HepG2 (cell line): Measurements from ENCODE around the gene PDIA2. TPM values are rescaled to one million over a fixed set of nuclear protein-coding genes. Genes with fewer than 3 reads are reported as not detected.

Experiments
- ATAC-seq: fragments of 200-7000 bp; cut with Tn5 transposase; 3 replicates; pipeline ENCODE4 v1.9.1; 2020; ENCODE audit warnings: mild to moderate bottlenecking, moderate library complexity
- BruUV-seq: library from RNA; stranded (reverse); fragments of 400-500 nt; replicated peaks from 2 replicates; lab custom pipeline; 2021; lab: Mats Ljungman, UMichigan
- CTCF ChIA-PET: fragments of 300-600 bp; formaldehyde crosslinking; extraction: SDS; loops from one replicate; lab custom pipeline; 2021; ENCODE audit warnings: low total read pairs, inconsistent platforms, low intra/inter-chr PET ratio; lab: Yijun Ruan, JAX
- POLR2A ChIA-PET: fragments of 350-600 bp; sonication (Branson Sonifier 250); formaldehyde crosslinking; loops from one replicate; lab custom pipeline; 2020; ENCODE audit warnings: antibody characterized with exemption, inconsistent platforms; lab: Yijun Ruan, JAX
- DNase-seq: peaks from one replicate; pipeline ENCODE4 v3.0.0-alpha.2; 2015; ENCODE audit warnings: low spot score
- FAIRE-seq: peaks from 3 replicates; lab custom pipeline; 2011; peaks lifted over from hg19 to GRCh38; lab: Jason Lieb, UNC
- H2AFZ ChIP-seq: one replicate; pipeline ENCODE4 v1.6.1; 2011; ENCODE audit warnings: low read length, inconsistent platforms
- H3K27ac ChIP-seq: fragments of 300-600 bp; 3 replicates; pipeline ENCODE4 v1.8.0; 2011; ENCODE audit warnings: mixed run types, mild to moderate bottlenecking, mixed read lengths, low read length, inconsistent platforms; ENCODE audit not compliant: insufficient read depth; ENCODE audit errors: extremely low read length
- H3K27me3 ChIP-seq, 2 experiments: fragments of 200-600 bp in 1 of 2; 2 replicates in 1 of 2; 3 replicates in 1 of 2; pipeline versions ENCODE4 v1.6.0 to v1.8.0; 2011; ENCODE audit warnings: low read length in 2 of 2, mild to moderate bottlenecking in 2 of 2, moderate library complexity in 2 of 2, inconsistent platforms in 1 of 2; ENCODE audit not compliant: insufficient read depth in 2 of 2, control insufficient read depth in 1 of 2
- H3K36me3 ChIP-seq, 2 experiments: fragments of 200-600 bp in 1 of 2; replicated peaks in 1 of 2; 2 replicates in 1 of 2; 3 replicates in 1 of 2; pipeline versions ENCODE4 v1.5.1 to v1.8.0; 2011; ENCODE audit warnings: low read length in 2 of 2, inconsistent platforms in 1 of 2; ENCODE audit not compliant: insufficient read depth in 2 of 2, control insufficient read depth in 1 of 2
- H3K4me1 ChIP-seq: 2 replicates; pipeline ENCODE4 v1.5.1; 2012; ENCODE audit warnings: low read length, inconsistent platforms; ENCODE audit not compliant: insufficient read depth
- H3K4me2 ChIP-seq: 2 replicates; pipeline ENCODE4 v1.6.0; 2011; ENCODE audit warnings: low read depth, low read length, inconsistent platforms
- H3K4me3 ChIP-seq, 3 experiments: fragments of 200-600 bp in 1 of 3; sonication (generic), shearing (Covaris generic) in 1 of 3; replicated peaks in 1 of 3; 2 replicates each; pipeline ENCODE4 v1.5.1; 2011 to 2016; ENCODE audit warnings: low read length in 3 of 3, inconsistent platforms in 2 of 3, low read depth in 2 of 3, mild to moderate bottlenecking in 2 of 3, control low read depth in 1 of 3, mixed read lengths in 1 of 3; ENCODE audit not compliant: insufficient read depth in 1 of 3
- H3K79me2 ChIP-seq: one replicate; pipeline ENCODE4 v1.6.1; 2011; ENCODE audit warnings: low read length, inconsistent platforms; ENCODE audit not compliant: insufficient read depth
- H3K9ac ChIP-seq: 2 replicates; pipeline ENCODE4 v1.6.0; 2011; ENCODE audit warnings: mild to moderate bottlenecking, low read depth, low read length, inconsistent platforms; ENCODE audit not compliant: insufficient read depth
- H3K9me3 ChIP-seq: 2 replicates; pipeline ENCODE4 v1.5.1; 2012; ENCODE audit warnings: mild to moderate bottlenecking, low read length
- H4K20me1 ChIP-seq: 2 replicates; pipeline ENCODE4 v1.6.0; 2011; ENCODE audit warnings: inconsistent platforms, mild to moderate bottlenecking, low read length, moderate library complexity; ENCODE audit not compliant: insufficient read depth
- KDM5A ChIP-seq: fragments of 200-600 bp; sonication (generic); IDR thresholded peaks from 2 replicates; pipeline ENCODE4 v1.7.0; 2018; ENCODE audit warnings: antibody characterized with exemption, mild to moderate bottlenecking, low read length, borderline replicate concordance
- POLR2A ChIP-seq, 2 experiments: IDR thresholded peaks; 2 replicates each; pipeline ENCODE4 v1.6.1; 2011; ENCODE audit warnings: low read depth in 2 of 2, low read length in 2 of 2, mild to moderate bottlenecking in 1 of 2, moderate library complexity in 1 of 2; ENCODE audit not compliant: insufficient read depth in 1 of 2
- RXRB ChIP-seq: IDR thresholded peaks from 2 replicates; pipeline ENCODE4 v1.6.1; 2016; ENCODE audit warnings: borderline replicate concordance, missing genetic modification reagents, missing compliant biosample characterization
- SMYD3 ChIP-seq: sonication (generic); formaldehyde crosslinking; IDR thresholded peaks from 2 replicates; pipeline ENCODE4 v1.8.1; 2023; ENCODE audit warnings: mild to moderate bottlenecking, missing genetic modification reagents
- ZFAT ChIP-seq: sonication (generic); formaldehyde crosslinking; conservative IDR thresholded peaks from 2 replicates; pipeline ENCODE4 v1.8.1; 2023; ENCODE audit warnings: missing genetic modification reagents, inconsistent platforms
- ZNF333 ChIP-seq: sonication (generic); formaldehyde crosslinking; IDR thresholded peaks from 2 replicates; pipeline ENCODE4 v1.4.0; 2020; ENCODE audit warnings: mild to moderate bottlenecking, missing genetic modification reagents, borderline replicate concordance
- ZNF383 ChIP-seq: sonication (generic); formaldehyde crosslinking; IDR thresholded peaks from 2 replicates; pipeline ENCODE4 v1.4.0; 2020; ENCODE audit warnings: missing genetic modification reagents, mild to moderate bottlenecking, borderline replicate concordance
- ZNF562 ChIP-seq: sonication (generic); formaldehyde crosslinking; IDR thresholded peaks from 2 replicates; pipeline ENCODE4 v1.8.0; 2022; ENCODE audit warnings: missing genetic modification reagents, borderline replicate concordance
- ZNF652 ChIP-seq: IDR thresholded peaks from 2 replicates; pipeline ENCODE4 v1.6.1; 2016; ENCODE audit warnings: low read depth, borderline replicate concordance
- WGBS: methylation state at CpG from one replicate; pipeline ENCODE4 v1.1.6; 2017; ENCODE audit warnings: low lambda C conversion rate; 5-methylcytosine and 5-hydroxymethylcytosine counted together
- in situ Hi-C: cut with HindIII; loops from 2 replicates; pipeline ENCODE4 v1.10.0; 2017; ENCODE audit warnings: low pct_unique_long_range_greater_than_20kb; ENCODE audit not compliant: extremely low pct_ligation_motif_present
- intact Hi-C: fragments of 100-400 bp; cut with micrococcal nuclease; formaldehyde crosslinking; loops from one replicate; pipeline ENCODE4 v1.10.0; 2022; ENCODE audit not compliant: unreplicated experiment
- polyA plus RNA-seq, 8 experiments: library from polyadenylated mRNA; depleted of rRNA in 3 of 8; stranded (reverse) in 7 of 8; unstranded in 1 of 8; fragments of >200 nt; fragmentation: Illumina TruSeq in 4 of 8; extraction: Trizol in 4 of 8; gene quantifications; 2 replicates each; pipeline versions ENCODE4 v1.2.1 to v1.2.3, GENCODE V29; 2011 to 2016; ENCODE audit warnings: low read depth in 4 of 8, missing spikeins in 1 of 8, mixed read lengths in 1 of 8; ENCODE audit not compliant: insufficient read depth in 1 of 8
- total RNA-seq, 5 experiments: library from RNA; depleted of rRNA; stranded (reverse); fragments of >200 nt; fragmentation: Illumina TruSeq; extraction: Trizol; gene quantifications; 2 replicates each; pipeline ENCODE4 v1.2.3, GENCODE V29; 2016; ENCODE audit warnings: low read depth in 1 of 5
- TF ChIP-seq, protein P1 (sequence below): sonication (generic); formaldehyde crosslinking; IDR thresholded peaks from 2 replicates; pipeline ENCODE4 v1.8.1; 2023; ENCODE audit warnings: missing genetic modification reagents, inconsistent platforms, borderline replicate concordance
- TF ChIP-seq, protein P2 (sequence below): sonication (generic); formaldehyde crosslinking; IDR thresholded peaks from 2 replicates; pipeline ENCODE4 v1.5.0; 2020; ENCODE audit warnings: missing genetic modification reagents
- TF ChIP-seq, protein P3 (sequence below): sonication (generic); formaldehyde crosslinking; IDR thresholded peaks from 2 replicates; pipeline ENCODE4 v1.4.0; 2020; ENCODE audit warnings: mild to moderate bottlenecking, missing genetic modification reagents
- TF ChIP-seq, protein P4 (sequence below): sonication (generic); formaldehyde crosslinking; conservative IDR thresholded peaks from 2 replicates; pipeline ENCODE4 v1.4.0; 2020; ENCODE audit warnings: missing genetic modification reagents

PDIA2 gene
- total and polyA plus RNA-seq, 2 of the 13 experiments (the other 11 are each of a cell fraction or from before 2014, with no cell fraction given), result 0.35 to 1.9 TPM

DNA sequence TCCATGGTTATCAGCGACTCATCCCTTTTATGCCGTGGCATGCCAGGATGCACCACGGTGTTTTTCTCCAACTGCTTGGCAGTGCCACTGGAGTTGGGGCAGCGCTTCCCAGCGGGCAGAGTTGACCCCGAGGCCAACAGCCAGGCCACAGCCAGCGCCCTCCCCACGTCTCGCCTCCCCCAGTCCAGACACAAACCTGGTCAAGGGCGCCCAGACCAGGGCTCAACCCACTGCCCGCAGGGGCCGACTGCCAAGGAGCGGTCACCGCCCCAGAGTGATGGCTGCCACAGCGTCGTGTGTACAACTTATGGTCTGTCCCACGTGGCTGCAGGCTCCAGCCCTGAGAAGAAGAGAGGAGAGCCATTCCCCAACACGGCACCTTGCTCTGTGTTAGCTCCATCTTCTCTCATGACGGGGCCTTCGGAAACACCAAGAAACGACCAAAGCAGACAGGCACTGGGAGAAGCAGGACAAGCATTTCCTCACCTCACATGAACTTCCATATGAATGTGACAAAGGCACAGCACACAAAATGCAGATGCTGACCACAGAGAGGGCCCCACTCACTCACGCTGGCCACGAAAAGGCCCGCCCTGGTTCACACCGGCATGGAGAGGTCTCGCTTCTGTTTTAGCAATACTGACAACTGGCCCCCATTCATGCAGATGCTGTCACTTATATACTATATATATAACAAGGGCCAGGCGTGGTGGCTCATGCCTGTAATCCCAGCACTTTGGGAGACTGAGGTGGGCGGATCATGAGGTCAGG, 42.6 kb downstream of the PDIA2 start:
- intact Hi-C loops (no loop called here), in situ Hi-C loops (no loop called here)
- ChIA-PET POLR2A (no interaction called here), CTCF (no interaction called here)
- Histone ChIP-seq H3K4me1 (peaks cover 13% of the 10 kb centered on the region), H4K20me1 (peaks cover 31% of the 10 kb centered on the region; the same call in 1 of the 2 replicates), H2AFZ (no peak overlapping the region), H3K9me3 (no peaks in the 10 kb centered on the region), H3K9ac (no peak overlapping the region), H3K4me2 (no peak overlapping the region), H3K27me3 (no peaks in the 10 kb centered on the region), H3K27ac (no peak overlapping the region), H3K36me3 (peaks cover 5 to 23% of the 10 kb centered on the region in 2 experiments; a peak in 3 of 5 replicates), H3K79me2 (peaks cover 66% of the 10 kb centered on the region), H3K4me3 (no peak overlapping the region)
- no peak for DNase-seq
- BruUV-seq, result no TSS peak
- TF ChIP-seq ZNF652 (CRISPR knock-in tag), result no peak
- TF ChIP-seq, protein P1, sequence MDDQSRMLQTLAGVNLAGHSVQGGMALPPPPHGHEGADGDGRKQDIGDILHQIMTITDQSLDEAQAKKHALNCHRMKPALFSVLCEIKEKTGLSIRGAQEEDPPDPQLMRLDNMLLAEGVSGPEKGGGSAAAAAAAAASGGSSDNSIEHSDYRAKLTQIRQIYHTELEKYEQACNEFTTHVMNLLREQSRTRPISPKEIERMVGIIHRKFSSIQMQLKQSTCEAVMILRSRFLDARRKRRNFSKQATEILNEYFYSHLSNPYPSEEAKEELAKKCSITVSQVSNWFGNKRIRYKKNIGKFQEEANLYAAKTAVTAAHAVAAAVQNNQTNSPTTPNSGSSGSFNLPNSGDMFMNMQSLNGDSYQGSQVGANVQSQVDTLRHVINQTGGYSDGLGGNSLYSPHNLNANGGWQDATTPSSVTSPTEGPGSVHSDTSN (CRISPR knock-in tag), result no peak
- TF ChIP-seq, protein P2, sequence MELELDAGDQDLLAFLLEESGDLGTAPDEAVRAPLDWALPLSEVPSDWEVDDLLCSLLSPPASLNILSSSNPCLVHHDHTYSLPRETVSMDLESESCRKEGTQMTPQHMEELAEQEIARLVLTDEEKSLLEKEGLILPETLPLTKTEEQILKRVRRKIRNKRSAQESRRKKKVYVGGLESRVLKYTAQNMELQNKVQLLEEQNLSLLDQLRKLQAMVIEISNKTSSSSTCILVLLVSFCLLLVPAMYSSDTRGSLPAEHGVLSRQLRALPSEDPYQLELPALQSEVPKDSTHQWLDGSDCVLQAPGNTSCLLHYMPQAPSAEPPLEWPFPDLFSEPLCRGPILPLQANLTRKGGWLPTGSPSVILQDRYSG (CRISPR knock-in tag), result no peak
- TF ChIP-seq RXRB (CRISPR knock-in tag), result no peak
- TF ChIP-seq, protein P3, sequence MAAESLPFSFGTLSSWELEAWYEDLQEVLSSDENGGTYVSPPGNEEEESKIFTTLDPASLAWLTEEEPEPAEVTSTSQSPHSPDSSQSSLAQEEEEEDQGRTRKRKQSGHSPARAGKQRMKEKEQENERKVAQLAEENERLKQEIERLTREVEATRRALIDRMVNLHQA, result no peak
- TF ChIP-seq ZNF333 (CRISPR knock-in tag), result no peak
- TF ChIP-seq, protein P4, sequence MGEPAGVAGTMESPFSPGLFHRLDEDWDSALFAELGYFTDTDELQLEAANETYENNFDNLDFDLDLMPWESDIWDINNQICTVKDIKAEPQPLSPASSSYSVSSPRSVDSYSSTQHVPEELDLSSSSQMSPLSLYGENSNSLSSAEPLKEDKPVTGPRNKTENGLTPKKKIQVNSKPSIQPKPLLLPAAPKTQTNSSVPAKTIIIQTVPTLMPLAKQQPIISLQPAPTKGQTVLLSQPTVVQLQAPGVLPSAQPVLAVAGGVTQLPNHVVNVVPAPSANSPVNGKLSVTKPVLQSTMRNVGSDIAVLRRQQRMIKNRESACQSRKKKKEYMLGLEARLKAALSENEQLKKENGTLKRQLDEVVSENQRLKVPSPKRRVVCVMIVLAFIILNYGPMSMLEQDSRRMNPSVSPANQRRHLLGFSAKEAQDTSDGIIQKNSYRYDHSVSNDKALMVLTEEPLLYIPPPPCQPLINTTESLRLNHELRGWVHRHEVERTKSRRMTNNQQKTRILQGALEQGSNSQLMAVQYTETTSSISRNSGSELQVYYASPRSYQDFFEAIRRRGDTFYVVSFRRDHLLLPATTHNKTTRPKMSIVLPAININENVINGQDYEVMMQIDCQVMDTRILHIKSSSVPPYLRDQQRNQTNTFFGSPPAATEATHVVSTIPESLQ, result no peak
- TF ChIP-seq ZNF383 (CRISPR knock-in tag), result no peak
- TF ChIP-seq ZFAT, result no peak
- no peak for TF ChIP-seq SMYD3 (CRISPR knock-in tag)
- no peak for TF ChIP-seq POLR2A (IDR thresholded peaks at IDR 0.05; ENCODE audit: insufficient read depth in 1 of 2, low read depth in 2 of 2, low read length in 2 of 2)
- TF ChIP-seq ZNF562 (CRISPR knock-in tag), result no peak
- TF ChIP-seq KDM5A, result no peak
- ATAC-seq, result no peak
- no peak for FAIRE-seq
- 95% methylated on average over 21 of the region's 28 CpGs for WGBS
